GM19035 (cell line): ENCODE results near the gene REPIN1.

Source experiments
- ATAC-seq: cut with Tn5 transposase; IDR thresholded peaks from one replicate; pipeline ENCODE4 v1.9.1; 2021; ENCODE audit not compliant: unreplicated experiment

Gene REPIN1

GRCh38 chr7:150368096-150368883 is at the start of gene REPIN1:
TSS of gene REPIN1 (plus strand) at chr7:150368822. CDS start at chr7:150369712, 890 bp downstream.
- peak; percentile 54 for ATAC-seq

- ATAC-seq, result no peak
Observed at GRCh38 chr7:150321788-150322113, 46.9 kb upstream of the REPIN1 start.

- no peak for ATAC-seq
Observed at GRCh38 chr7:150322114-150322832, 46.3 kb upstream of the REPIN1 start.

- peak; percentile 72 for ATAC-seq
Observed at GRCh38 chr7:150322833-150323681, 45.6 kb upstream of the REPIN1 start, which contains the start of the genes ACTR3C and LRRC61. TSS of gene ACTR3C (minus strand) at chr7:150323545. CDS start at chr7:150295296, 28,249 bp downstream. TSS of gene LRRC61 (plus strand) at chr7:150323355. CDS start at chr7:150336862, 13,507 bp downstream.

- peak; percentile 24 for ATAC-seq
Observed at GRCh38 chr7:150323682-150324372, 44.8 kb upstream of the REPIN1 start.

GRCh38 chr7:150324373-150324961 is 44.2 kb upstream of the REPIN1 start:
- ATAC-seq, result no peak

- ATAC-seq, result no peak
Observed at GRCh38 chr7:150325110-150325611, 43.5 kb upstream of the REPIN1 start.

- ATAC-seq, result no peak
Observed at GRCh38 chr7:150325901-150326300, 42.7 kb upstream of the REPIN1 start.

- ATAC-seq, result no peak
Observed at GRCh38 chr7:150326657-150327268, 41.9 kb upstream of the REPIN1 start.

- no peak for ATAC-seq
Observed at GRCh38 chr7:150327308-150327707, 41.3 kb upstream of the REPIN1 start.

- no peak for ATAC-seq
Observed at GRCh38 chr7:150329331-150330120, 39.1 kb upstream of the REPIN1 start.

GRCh38 chr7:150330211-150330885 is 38.3 kb upstream of the REPIN1 start:
- no peak for ATAC-seq

GRCh38 chr7:150332852-150333635 is 35.6 kb upstream of the REPIN1 start:
- no peak for ATAC-seq

GRCh38 chr7:150333659-150334058 is 35.0 kb upstream of the REPIN1 start:
- ATAC-seq, result no peak

GRCh38 chr7:150334108-150334507 is 34.5 kb upstream of the REPIN1 start:
- no peak for ATAC-seq

GRCh38 chr7:150335108-150335773 is 33.4 kb upstream of the REPIN1 start:
- no peak for ATAC-seq

GRCh38 chr7:150335774-150336112 is 32.9 kb upstream of the REPIN1 start:
- ATAC-seq, result no peak
